OCI-LY7 (cell line): ENCODE data around the gene JPT2.

Source experiments
- EZH2phosphoT487 ChIP-seq: fragments of 200-600 bp; sonication (generic); IDR thresholded peaks from 2 replicates; pipeline ENCODE4 v1.6.1; 2018; ENCODE audit warnings: low read depth, borderline replicate concordance, mild to moderate bottlenecking, mixed run types, antibody characterized with exemption, low read length, moderate library complexity, mixed read lengths
- TF ChIP-seq, protein P1 (sequence below): fragments of 200-600 bp; sonication (generic); conservative IDR thresholded peaks from 2 replicates; pipeline ENCODE4 v1.5.1; 2014; ENCODE audit warnings: mild to moderate bottlenecking, antibody characterized with exemption, low read length, moderate library complexity, mixed read lengths

GRCh38 chr16:1665829-1666228 is 12.2 kb upstream of the JPT2 start:
- TF ChIP-seq, protein P1, sequence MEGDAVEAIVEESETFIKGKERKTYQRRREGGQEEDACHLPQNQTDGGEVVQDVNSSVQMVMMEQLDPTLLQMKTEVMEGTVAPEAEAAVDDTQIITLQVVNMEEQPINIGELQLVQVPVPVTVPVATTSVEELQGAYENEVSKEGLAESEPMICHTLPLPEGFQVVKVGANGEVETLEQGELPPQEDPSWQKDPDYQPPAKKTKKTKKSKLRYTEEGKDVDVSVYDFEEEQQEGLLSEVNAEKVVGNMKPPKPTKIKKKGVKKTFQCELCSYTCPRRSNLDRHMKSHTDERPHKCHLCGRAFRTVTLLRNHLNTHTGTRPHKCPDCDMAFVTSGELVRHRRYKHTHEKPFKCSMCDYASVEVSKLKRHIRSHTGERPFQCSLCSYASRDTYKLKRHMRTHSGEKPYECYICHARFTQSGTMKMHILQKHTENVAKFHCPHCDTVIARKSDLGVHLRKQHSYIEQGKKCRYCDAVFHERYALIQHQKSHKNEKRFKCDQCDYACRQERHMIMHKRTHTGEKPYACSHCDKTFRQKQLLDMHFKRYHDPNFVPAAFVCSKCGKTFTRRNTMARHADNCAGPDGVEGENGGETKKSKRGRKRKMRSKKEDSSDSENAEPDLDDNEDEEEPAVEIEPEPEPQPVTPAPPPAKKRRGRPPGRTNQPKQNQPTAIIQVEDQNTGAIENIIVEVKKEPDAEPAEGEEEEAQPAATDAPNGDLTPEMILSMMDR, result no peak
- no peak for TF ChIP-seq EZH2phosphoT487
